ENCODE data around the gene MYH9. TPM values are rescaled to one million over a fixed set of nuclear protein-coding genes. Genes with fewer than 3 reads are reported as not detected.

The MYH9 gene
- total RNA-seq, 1 experiment from 2014 or later, result 323 TPM

GRCh38 chr22:36409056-36409455 lies 21.3 kb upstream of the MYH9 start:
- TF ChIP-seq EZH2 (IDR thresholded peaks at IDR 0.05; ENCODE audit: borderline replicate concordance, low read depth, low read length, poor library complexity, severe bottlenecking) (no peak), CTCF (conservative IDR thresholded peaks at IDR 0.05; ENCODE audit: low read depth, low read length) (no peak)
- H3K27me3 ChIP-seq (replicated peaks; ENCODE audit: insufficient read depth, low read depth, low read length, poor library complexity), result no peaks in the 10 kb centered on the region
- no peak overlapping the region for H3K4me3 ChIP-seq (ENCODE audit: low read depth, low read length, poor library complexity, severe bottlenecking)
- peaks cover 3% of the 10 kb centered on the region for H3K4me1 ChIP-seq (ENCODE audit: insufficient read depth, low read length, poor library complexity, severe bottlenecking)
- CTCF ChIA-PET, result no interaction called here
- no peak for DNase-seq (ENCODE audit: low spot score)
- H3K36me3 ChIP-seq (ENCODE audit: insufficient read depth, low read length, poor library complexity, severe bottlenecking), result no peaks in the 10 kb centered on the region
- POLR2A ChIA-PET (ENCODE audit: low non-redundant PET), result no interaction called here
- intact Hi-C loops (cut with micrococcal nuclease; ENCODE audit: unreplicated experiment), result no loop called here
- no TSS peak for BruUV-seq (replicated peaks)
- H3K27ac ChIP-seq (ENCODE audit: low read depth, low read length, poor library complexity, severe bottlenecking), result no peak overlapping the region
- no peaks in the 10 kb centered on the region for H3K9me3 ChIP-seq (ENCODE audit: low read depth, low read length, poor library complexity, severe bottlenecking)

GRCh38 chr22:36406721-36407120 lies 19.0 kb upstream of the MYH9 start:
- H3K4me3 ChIP-seq (ENCODE audit: low read depth, low read length, poor library complexity, severe bottlenecking), result no peak overlapping the region
- no peak for DNase-seq (ENCODE audit: low spot score)
- no peak for TF ChIP-seq CTCF (conservative IDR thresholded peaks at IDR 0.05; ENCODE audit: low read depth, low read length)
- no peak for TF ChIP-seq EZH2 (IDR thresholded peaks at IDR 0.05; ENCODE audit: borderline replicate concordance, low read depth, low read length, poor library complexity, severe bottlenecking)
- no peaks in the 10 kb centered on the region for H3K9me3 ChIP-seq (ENCODE audit: low read depth, low read length, poor library complexity, severe bottlenecking)
- CTCF ChIA-PET, result no interaction called here
- POLR2A ChIA-PET (ENCODE audit: low non-redundant PET), result no interaction called here
- peaks cover 3% of the 10 kb centered on the region for H3K4me1 ChIP-seq (ENCODE audit: insufficient read depth, low read length, poor library complexity, severe bottlenecking)
- intact Hi-C loops (cut with micrococcal nuclease; ENCODE audit: unreplicated experiment), result no loop called here
- H3K27me3 ChIP-seq (replicated peaks; ENCODE audit: insufficient read depth, low read depth, low read length, poor library complexity), result no peaks in the 10 kb centered on the region
- no TSS peak for BruUV-seq (replicated peaks)
- no peak overlapping the region for H3K27ac ChIP-seq (ENCODE audit: low read depth, low read length, poor library complexity, severe bottlenecking)
- H3K36me3 ChIP-seq (ENCODE audit: insufficient read depth, low read length, poor library complexity, severe bottlenecking), result no peaks in the 10 kb centered on the region

GRCh38 chr22:36405671-36406538 lies 18.1 kb upstream of the MYH9 start:
- POLR2A ChIA-PET (ENCODE audit: low non-redundant PET), result no interaction called here

More at GRCh38 chr22:36405671-36406538, 18.1 kb upstream of the MYH9 start:
- Histone ChIP-seq H3K9me3 (ENCODE audit: low read depth, low read length, poor library complexity, severe bottlenecking) (no peaks in the 10 kb centered on the region), H3K27ac (ENCODE audit: low read depth, low read length, poor library complexity, severe bottlenecking) (no peak overlapping the region), H3K4me3 (ENCODE audit: low read depth, low read length, poor library complexity, severe bottlenecking) (no peak overlapping the region), H3K36me3 (ENCODE audit: insufficient read depth, low read length, poor library complexity, severe bottlenecking) (no peaks in the 10 kb centered on the region), H3K4me1 (ENCODE audit: insufficient read depth, low read length, poor library complexity, severe bottlenecking) (peaks cover 3% of the 10 kb centered on the region), H3K27me3 (replicated peaks; ENCODE audit: insufficient read depth, low read depth, low read length, poor library complexity) (no peaks in the 10 kb centered on the region)
- BruUV-seq (replicated peaks), result no TSS peak
- no peak for DNase-seq (ENCODE audit: low spot score)
- CTCF ChIA-PET, result no interaction called here
- intact Hi-C loops (cut with micrococcal nuclease; ENCODE audit: unreplicated experiment), result no loop called here
- TF ChIP-seq EZH2 (IDR thresholded peaks at IDR 0.05; ENCODE audit: borderline replicate concordance, low read depth, low read length, poor library complexity, severe bottlenecking) (no peak), CTCF (conservative IDR thresholded peaks at IDR 0.05; ENCODE audit: low read depth, low read length) (no peak)

All from A673 (cell line).